ENCODE data around the gene FBXW10B.
"Not testable (repeated sequence)": the region's sequence is repeated elsewhere in the genome, so short reads cannot be mapped to it uniquely, and the experiment has no call there.

GRCh38 chr17:15581462-15581861 is 38.0 kb downstream of the FBXW10B start:
- TF ChIP-seq CTCF, POLR2A (IDR thresholded peaks at IDR 0.05): not testable (repeated sequence)

Data from vagina (tissue), 2 donors.